NCI-H1092 treated with DMSO at 0.1 percent for 48 hours (cell line): ENCODE data around the gene CCNY.

Experiments used
- DNase-seq: peaks from one replicate; lab custom pipeline; 2025; lab: John Stamatoyannopoulos, UW

CCNY gene

DNA sequence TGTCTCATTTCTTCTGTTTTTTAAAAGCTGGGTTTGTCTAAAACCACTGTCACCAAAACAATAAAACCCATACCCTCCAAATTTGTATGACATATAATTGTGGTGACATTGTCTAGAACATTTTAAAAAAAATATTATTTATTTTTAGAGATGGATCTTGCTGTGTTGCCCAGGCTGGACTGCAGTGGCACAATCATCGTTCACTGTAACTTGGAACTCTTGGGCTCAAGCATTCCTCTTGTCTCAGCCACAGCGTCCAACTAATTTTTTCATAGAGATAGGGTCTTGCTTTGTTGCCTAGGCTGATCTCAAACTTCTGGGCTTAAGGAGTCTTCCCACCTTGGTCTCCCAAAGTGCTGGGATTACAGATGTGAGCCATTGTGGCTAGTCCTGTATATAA, 116.5 kb downstream of the CCNY start:
- DNase-seq = no peak

- DNase-seq = no peak
These were observed 117.7 kb downstream of the CCNY start for GRCh38 chr10:35453855-35454532.

- DNase-seq = no peak
These were observed 119.9 kb downstream of the CCNY start for GRCh38 chr10:35456153-35456720.

DNA sequence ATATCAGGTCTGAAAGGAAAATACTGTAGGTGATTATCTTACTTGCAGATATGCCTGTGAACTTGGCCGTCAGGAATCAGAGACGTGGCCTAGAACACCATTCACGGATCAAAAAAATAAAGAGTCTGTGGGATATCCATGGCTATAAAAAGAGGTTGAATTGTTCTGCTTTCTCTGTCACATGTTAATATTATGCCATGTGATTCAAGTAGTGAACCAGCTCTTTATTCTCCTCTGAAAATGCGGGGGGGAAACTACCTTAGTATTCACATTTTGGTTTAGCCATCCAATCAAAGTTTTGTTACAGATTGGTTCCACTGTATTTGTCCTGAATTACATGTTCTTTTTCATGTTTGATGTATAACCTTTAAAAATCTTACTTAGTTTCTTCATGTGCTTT, 120.5 kb downstream of the CCNY start:
- DNase-seq = no peak

- no peak for DNase-seq
These were observed 122.5 kb downstream of the CCNY start for GRCh38 chr10:35458500-35459448.

DNA sequence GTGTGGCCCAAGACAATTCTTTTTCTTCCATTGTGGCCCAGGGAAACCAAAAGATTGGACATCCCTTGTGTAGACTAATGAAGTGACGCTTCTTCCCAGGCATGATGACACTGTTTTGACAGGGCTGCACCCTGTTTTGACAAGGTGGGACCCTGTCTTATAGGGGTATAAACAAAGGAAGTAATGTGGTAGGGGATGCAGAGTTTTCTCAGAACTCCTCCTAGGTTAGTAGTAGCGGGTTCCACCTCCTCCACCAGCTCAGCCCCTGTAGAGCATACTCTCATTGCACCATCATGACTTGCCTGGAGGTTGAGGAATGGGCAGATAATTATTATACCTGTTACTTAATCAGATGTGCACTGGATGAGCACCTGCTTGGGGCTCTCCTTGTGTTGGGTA, 123.1 kb downstream of the CCNY start:
- DNase-seq = no peak

- DNase-seq = no peak
These were observed 124.6 kb downstream of the CCNY start for GRCh38 chr10:35460852-35461460.

GRCh38 chr10:35462491-35462934, 126.2 kb downstream of the CCNY start:
- peak; percentile 1 for DNase-seq

GRCh38 chr10:35463105-35463867, 127.0 kb downstream of the CCNY start:
- no peak for DNase-seq

- no peak for DNase-seq
These were observed 127.6 kb downstream of the CCNY start for GRCh38 chr10:35463878-35464277.

- DNase-seq = no peak
These were observed 128.6 kb downstream of the CCNY start for GRCh38 chr10:35464825-35465456.

DNA sequence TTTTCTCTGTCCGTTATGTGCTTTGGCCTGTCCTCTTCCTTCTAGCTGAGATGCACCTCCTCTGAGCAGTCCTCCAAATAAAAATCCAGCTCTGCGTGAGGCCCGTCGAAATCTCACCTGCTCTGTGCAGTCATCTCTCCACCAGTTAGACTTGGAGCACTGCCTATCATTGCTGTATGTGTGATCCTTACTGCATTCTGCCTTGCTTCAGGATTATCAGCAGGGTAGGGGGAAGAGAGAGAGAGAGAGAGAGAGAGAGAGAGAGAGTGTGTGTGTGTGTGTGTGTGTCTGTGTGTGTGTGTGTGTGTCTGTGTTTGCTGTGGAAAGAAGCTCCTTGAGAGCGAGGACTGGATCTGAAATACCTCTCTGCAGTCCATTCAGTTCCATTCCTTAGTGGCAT, 129.4 kb downstream of the CCNY start:
- no peak for DNase-seq

GRCh38 chr10:35466170-35466569, 129.9 kb downstream of the CCNY start:
- no peak for DNase-seq

- no peak for DNase-seq
These were observed 130.4 kb downstream of the CCNY start for GRCh38 chr10:35466661-35467060.

GRCh38 chr10:35467186-35467585, 130.9 kb downstream of the CCNY start:
- DNase-seq = no peak

DNA sequence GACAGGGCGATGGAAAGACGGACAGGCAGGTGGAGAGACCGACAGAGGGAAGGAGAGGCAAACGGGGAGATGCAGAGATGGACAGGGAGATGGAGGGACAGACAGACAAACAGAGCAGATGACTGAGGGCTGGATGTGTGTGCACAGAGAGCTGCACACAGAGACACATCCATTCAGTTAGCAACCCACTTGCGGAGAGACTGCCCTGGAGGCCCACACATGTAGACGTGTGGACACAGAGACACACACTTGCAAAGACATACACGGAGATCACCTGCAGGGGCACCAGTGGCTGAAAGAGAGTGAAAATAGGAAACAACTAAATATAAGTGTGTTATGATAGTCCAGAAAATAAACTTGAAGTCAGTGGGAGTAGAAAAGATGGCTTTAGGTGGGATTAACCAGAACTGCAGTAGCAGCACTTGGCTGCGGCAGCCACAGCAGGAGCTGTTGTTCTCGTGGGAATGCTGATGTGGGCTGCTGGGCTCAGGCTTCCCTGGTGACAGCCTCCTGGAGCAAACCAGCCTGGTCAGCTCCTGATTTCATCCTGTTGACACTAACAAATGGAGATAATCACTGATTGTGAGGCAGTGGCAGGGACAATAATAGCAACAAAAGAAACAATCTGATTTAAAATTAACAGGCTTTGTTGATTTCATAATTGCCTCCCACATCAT, 134.1 kb downstream of the CCNY start:
- DNase-seq = no peak

GRCh38 chr10:35470925-35471315, 134.6 kb downstream of the CCNY start:
- no peak for DNase-seq

DNA sequence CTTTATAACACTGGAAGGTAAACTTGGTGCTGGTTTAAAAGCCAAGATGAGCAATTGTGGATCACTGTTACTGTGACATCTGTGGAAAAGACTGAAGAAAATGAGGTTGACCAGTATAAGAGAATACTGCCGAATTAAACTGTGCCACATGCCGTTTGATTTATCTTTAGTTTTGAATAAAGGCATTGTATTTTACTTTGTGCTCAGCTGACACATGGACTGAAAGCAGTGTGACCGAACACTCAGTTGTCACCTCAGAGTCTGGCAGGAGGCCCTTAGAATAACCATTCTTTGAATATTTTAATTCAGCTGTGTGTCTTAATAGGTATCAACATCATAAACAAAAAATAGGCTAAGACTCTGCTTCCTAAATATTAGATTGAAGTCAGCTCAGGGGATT, 135.1 kb downstream of the CCNY start:
- DNase-seq = no peak

- no peak for DNase-seq
These were observed 143.8 kb downstream of the CCNY start for GRCh38 chr10:35480142-35480541.

- no peak for DNase-seq
These were observed 145.1 kb downstream of the CCNY start for GRCh38 chr10:35481413-35481812.
